Measurements from ENCODE around the gene MTA1.

GRCh38 chr14:105487986-105488777 lies 68.6 kb downstream of the MTA1 start:
- TF ChIP-seq CTCF (IDR thresholded peaks at IDR 0.05; ENCODE audit: low read depth, low read length, missing input control) (no peak), GABPA (IDR thresholded peaks at IDR 0.05 in 1 of 2, conservative IDR thresholded peaks at IDR 0.05 in 1 of 2) (no peak), REST (IDR thresholded peaks at IDR 0.05) (no peak), MAX (IDR thresholded peaks at IDR 0.05) (no peak)
